Liver (tissue), 9 donors: Measurements from ENCODE around the gene ATP6V1F. TPM values are rescaled to one million over a fixed set of nuclear protein-coding genes. Genes with fewer than 3 reads are reported as not detected.
A peak's percentile ranks its signal among the peaks of the same experiment; 100 is the strongest.

Experiments
- DNase-seq: peaks from one replicate; pipeline ENCODE4 v3.0.0-alpha.2; 2017; ENCODE audit warnings: low spot score
- H3K27ac ChIP-seq, 2 donors: one replicate each; pipeline ENCODE4 v1.7.0; 2013; ENCODE audit warnings: inconsistent platforms in 2 of 2, low read length in 2 of 2, control low read depth in 1 of 2, low read depth in 1 of 2, mild to moderate bottlenecking in 1 of 2
- H3K27me3 ChIP-seq, 4 donors: one replicate each; pipeline versions ENCODE4 v1.6.1 to v1.7.0; 2013; ENCODE audit warnings: low read length in 3 of 4, inconsistent platforms in 1 of 4, mild to moderate bottlenecking in 1 of 4, moderate library complexity in 1 of 4; ENCODE audit not compliant: control insufficient read depth in 4 of 4, insufficient read depth in 4 of 4
- H3K36me3 ChIP-seq, 4 donors: one replicate each; pipeline versions ENCODE4 v1.6.1 to v1.7.0; 2013; ENCODE audit warnings: low read length in 3 of 4, mild to moderate bottlenecking in 3 of 4, low read depth in 1 of 4, moderate library complexity in 1 of 4; ENCODE audit not compliant: control insufficient read depth in 4 of 4, insufficient read depth in 3 of 4
- H3K4me1 ChIP-seq, 4 donors: one replicate each; pipeline versions ENCODE4 v1.6.1 to v1.7.0; 2013; ENCODE audit warnings: low read length in 3 of 4, mild to moderate bottlenecking in 3 of 4, moderate library complexity in 1 of 4; ENCODE audit not compliant: control insufficient read depth in 4 of 4, insufficient read depth in 4 of 4
- H3K4me3 ChIP-seq, 3 donors: one replicate each; pipeline versions ENCODE4 v1.6.1 to v1.7.0; 2013; ENCODE audit warnings: low read length in 3 of 3, control low read depth in 1 of 3, low read depth in 1 of 3, mild to moderate bottlenecking in 1 of 3
- H3K9ac ChIP-seq, 2 donors: one replicate each; pipeline ENCODE4 v1.7.0; 2013; ENCODE audit warnings: low read length in 2 of 2, mild to moderate bottlenecking in 2 of 2, moderate library complexity in 2 of 2, control low read depth in 1 of 2, low read depth in 1 of 2
- H3K9me3 ChIP-seq, 4 donors: one replicate each; pipeline versions ENCODE4 v1.6.1 to v1.7.0; 2013; ENCODE audit warnings: low read length in 3 of 4; ENCODE audit not compliant: control insufficient read depth in 4 of 4
- EGR1 ChIP-seq, 2 donors: IDR thresholded peaks; 2 replicates each; pipeline ENCODE4 v1.6.1; 2016 to 2018; ENCODE audit warnings: antibody characterized with exemption in 2 of 2, low read depth in 2 of 2
- FOXA1 ChIP-seq: IDR thresholded peaks from 2 replicates; pipeline ENCODE4 v1.6.1; 2016; ENCODE audit warnings: antibody characterized with exemption
- GABPA ChIP-seq, 2 donors: IDR thresholded peaks in 1 of 2; conservative IDR thresholded peaks in 1 of 2; 2 replicates each; pipeline ENCODE4 v1.6.1; 2016; ENCODE audit warnings: antibody characterized with exemption in 2 of 2, mild to moderate bottlenecking in 1 of 2, moderate library complexity in 1 of 2
- HNF4A ChIP-seq, 2 donors: conservative IDR thresholded peaks; 2 replicates each; pipeline ENCODE4 v1.6.1; 2016; ENCODE audit warnings: antibody characterized with exemption in 2 of 2, mild to moderate bottlenecking in 2 of 2
- HNF4G ChIP-seq: IDR thresholded peaks from 2 replicates; pipeline ENCODE4 v1.6.1; 2016; ENCODE audit warnings: antibody characterized with exemption
- MAX ChIP-seq: IDR thresholded peaks from 2 replicates; pipeline ENCODE4 v1.6.1; 2016; ENCODE audit warnings: antibody characterized with exemption
- NR2F2 ChIP-seq: IDR thresholded peaks from 2 replicates; pipeline ENCODE4 v1.6.1; 2016; ENCODE audit warnings: antibody characterized with exemption
- RAD21 ChIP-seq, 2 donors: IDR thresholded peaks; 2 replicates each; pipeline ENCODE4 v1.6.1; 2016; ENCODE audit warnings: antibody characterized with exemption in 2 of 2, mild to moderate bottlenecking in 2 of 2
- REST ChIP-seq: IDR thresholded peaks from 2 replicates; pipeline ENCODE4 v1.6.1; 2016; ENCODE audit warnings: antibody characterized with exemption, mild to moderate bottlenecking
- RXRA ChIP-seq, 2 donors: IDR thresholded peaks; 2 replicates each; pipeline ENCODE4 v1.6.1; 2017 to 2018; ENCODE audit warnings: antibody characterized with exemption in 2 of 2, mild to moderate bottlenecking in 1 of 2
- TAF1 ChIP-seq: conservative IDR thresholded peaks from 2 replicates; pipeline ENCODE4 v1.6.1; 2016; ENCODE audit warnings: antibody characterized with exemption, mild to moderate bottlenecking
- YY1 ChIP-seq: IDR thresholded peaks from 2 replicates; pipeline ENCODE4 v1.6.1; 2016; ENCODE audit warnings: antibody characterized with exemption, mild to moderate bottlenecking
- ZBTB33 ChIP-seq: IDR thresholded peaks from 2 replicates; pipeline ENCODE4 v1.6.1; 2016; ENCODE audit warnings: antibody characterized with exemption
- WGBS: extraction: QIAGEN DNeasy Blood & Tissue Kit; methylation state at CpG from one replicate; pipeline ENCODE4 v1.1.7; 2013; 5-methylcytosine and 5-hydroxymethylcytosine counted together
- polyA plus RNA-seq, 2 donors: library from polyadenylated mRNA; stranded (reverse) in 1 of 2; unstranded in 1 of 2; fragments of 200-250 nt in 1 of 2; fragments of >200 nt in 1 of 2; fragmentation: Nextera tagmentation in 1 of 2; extraction: Ambion mirVana in 1 of 2; gene quantifications; one replicate each; pipeline versions ENCODE4 v1.2.1 to v1.2.3, GENCODE V29; 2013 to 2015
- total RNA-seq, 2 donors: library from RNA; depleted of rRNA; stranded (reverse); fragments of >200 nt; gene quantifications; one replicate each; pipeline ENCODE4 v1.2.3, GENCODE V29; 2014
- TF ChIP-seq, protein P1 (sequence below): IDR thresholded peaks from 2 replicates; pipeline ENCODE4 v1.6.1; 2016; ENCODE audit warnings: antibody characterized with exemption
- TF ChIP-seq, protein P2 (sequence below): fragments of 150-350 bp; IDR thresholded peaks from 2 replicates; pipeline ENCODE4 v1.5.1; 2017; ENCODE audit warnings: improper control_type of control experiment, low read depth, low read length; ENCODE audit not compliant: missing input control
- donor health status: healthy.
- donor health status: healthy.
- donor health status: healthy.
- donor health status: healthy.
- donor health status: healthy.

Gene ATP6V1F
- total and polyA plus RNA-seq, 4 donors = 23.1 to 111 (median 47.1) TPM

GRCh38 chr7:128814499-128814898 lies 48.2 kb upstream of the ATP6V1F start:
- Histone ChIP-seq H3K9ac (no peak overlapping the region), H3K27ac (no peak overlapping the region), H3K4me3 (no peak overlapping the region), H3K9me3 (no peaks in the 10 kb centered on the region), H3K36me3 (no peaks in the 10 kb centered on the region), H3K27me3 (no peaks in the 10 kb centered on the region), H3K4me1 (no peaks in the 10 kb centered on the region)
- 91% methylated on average over 6 of the region's 6 CpGs for WGBS
- no peak for DNase-seq
- TF ChIP-seq TAF1 = no peak
- no peak for TF ChIP-seq HNF4A (conservative IDR thresholded peaks at IDR 0.05)
- TF ChIP-seq HNF4G = no peak
- no peak for TF ChIP-seq RAD21 (IDR thresholded peaks at IDR 0.05)
- TF ChIP-seq, protein P1, sequence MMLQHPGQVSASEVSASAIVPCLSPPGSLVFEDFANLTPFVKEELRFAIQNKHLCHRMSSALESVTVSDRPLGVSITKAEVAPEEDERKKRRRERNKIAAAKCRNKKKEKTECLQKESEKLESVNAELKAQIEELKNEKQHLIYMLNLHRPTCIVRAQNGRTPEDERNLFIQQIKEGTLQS = no peak
- no peak for TF ChIP-seq ZBTB33
- no peak for TF ChIP-seq NR2F2
- TF ChIP-seq REST = no peak
- TF ChIP-seq GABPA (IDR thresholded peaks at IDR 0.05 in 1 of 2, conservative IDR thresholded peaks at IDR 0.05 in 1 of 2) = no peak
- TF ChIP-seq EGR1 (IDR thresholded peaks at IDR 0.05; ENCODE audit: low read depth in 2 of 2) = no peak
- no peak for TF ChIP-seq FOXA1
- TF ChIP-seq RXRA (IDR thresholded peaks at IDR 0.05) = no peak
- TF ChIP-seq, protein P2, sequence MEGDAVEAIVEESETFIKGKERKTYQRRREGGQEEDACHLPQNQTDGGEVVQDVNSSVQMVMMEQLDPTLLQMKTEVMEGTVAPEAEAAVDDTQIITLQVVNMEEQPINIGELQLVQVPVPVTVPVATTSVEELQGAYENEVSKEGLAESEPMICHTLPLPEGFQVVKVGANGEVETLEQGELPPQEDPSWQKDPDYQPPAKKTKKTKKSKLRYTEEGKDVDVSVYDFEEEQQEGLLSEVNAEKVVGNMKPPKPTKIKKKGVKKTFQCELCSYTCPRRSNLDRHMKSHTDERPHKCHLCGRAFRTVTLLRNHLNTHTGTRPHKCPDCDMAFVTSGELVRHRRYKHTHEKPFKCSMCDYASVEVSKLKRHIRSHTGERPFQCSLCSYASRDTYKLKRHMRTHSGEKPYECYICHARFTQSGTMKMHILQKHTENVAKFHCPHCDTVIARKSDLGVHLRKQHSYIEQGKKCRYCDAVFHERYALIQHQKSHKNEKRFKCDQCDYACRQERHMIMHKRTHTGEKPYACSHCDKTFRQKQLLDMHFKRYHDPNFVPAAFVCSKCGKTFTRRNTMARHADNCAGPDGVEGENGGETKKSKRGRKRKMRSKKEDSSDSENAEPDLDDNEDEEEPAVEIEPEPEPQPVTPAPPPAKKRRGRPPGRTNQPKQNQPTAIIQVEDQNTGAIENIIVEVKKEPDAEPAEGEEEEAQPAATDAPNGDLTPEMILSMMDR = no peak
- TF ChIP-seq YY1 = no peak

GRCh38 chr7:128815289-128815942 lies 47.2 kb upstream of the ATP6V1F start:
- peak; percentile 21 for TF ChIP-seq MAX
- TF ChIP-seq, protein P1 = no peak
- no peak for TF ChIP-seq YY1

More at GRCh38 chr7:128815289-128815942, 47.2 kb upstream of the ATP6V1F start:
- WGBS = 88% methylated on average over 7 of the region's 7 CpGs
- Histone ChIP-seq H3K9me3 (no peaks in the 10 kb centered on the region), H3K9ac (no peak overlapping the region), H3K36me3 (no peaks in the 10 kb centered on the region), H3K27me3 (no peaks in the 10 kb centered on the region), H3K4me1 (no peaks in the 10 kb centered on the region), H3K4me3 (no peak overlapping the region), H3K27ac (no peak overlapping the region)
- no peak for DNase-seq
